H1 (cell line): ENCODE measurements around the gene RRP1.

Experiments
- CHD2 ChIP-seq: IDR thresholded peaks from 2 replicates; pipeline ENCODE4 v1.6.1; 2012; ENCODE audit warnings: low read length, improper control_type of control experiment
- GABPA ChIP-seq: IDR thresholded peaks from 2 replicates; pipeline ENCODE4 v1.6.1; 2011; ENCODE audit warnings: mild to moderate bottlenecking, low read length, moderate library complexity, borderline replicate concordance; ENCODE audit not compliant: insufficient read depth
- POLR2A ChIP-seq, 2 experiments: IDR thresholded peaks; 1 replicate in 1 of 2; 2 replicates in 1 of 2; pipeline ENCODE4 v1.6.1; 2011; ENCODE audit warnings: low read depth in 2 of 2, low read length in 2 of 2, mild to moderate bottlenecking in 2 of 2; ENCODE audit errors: control extremely low read depth in 1 of 2
- SIN3A ChIP-seq, 2 experiments: IDR thresholded peaks in 1 of 2; conservative IDR thresholded peaks in 1 of 2; 2 replicates each; pipeline ENCODE4 v1.6.1; 2011 to 2012; ENCODE audit warnings: low read length in 2 of 2, improper control_type of control experiment in 1 of 2, low read depth in 1 of 2, mild to moderate bottlenecking in 1 of 2
- TF ChIP-seq, protein P1 (sequence below), 3 experiments: IDR thresholded peaks; 1 replicate in 2 of 3; 2 replicates in 1 of 3; pipeline versions ENCODE4 v1.5.1 to v1.6.1; 2011; ENCODE audit warnings: low read length in 3 of 3, mild to moderate bottlenecking in 3 of 3, inconsistent platforms in 2 of 3, low read depth in 1 of 3, moderate library complexity in 1 of 3; ENCODE audit not compliant: insufficient read depth in 1 of 3; ENCODE audit errors: control extremely low read depth in 1 of 3

DNA sequence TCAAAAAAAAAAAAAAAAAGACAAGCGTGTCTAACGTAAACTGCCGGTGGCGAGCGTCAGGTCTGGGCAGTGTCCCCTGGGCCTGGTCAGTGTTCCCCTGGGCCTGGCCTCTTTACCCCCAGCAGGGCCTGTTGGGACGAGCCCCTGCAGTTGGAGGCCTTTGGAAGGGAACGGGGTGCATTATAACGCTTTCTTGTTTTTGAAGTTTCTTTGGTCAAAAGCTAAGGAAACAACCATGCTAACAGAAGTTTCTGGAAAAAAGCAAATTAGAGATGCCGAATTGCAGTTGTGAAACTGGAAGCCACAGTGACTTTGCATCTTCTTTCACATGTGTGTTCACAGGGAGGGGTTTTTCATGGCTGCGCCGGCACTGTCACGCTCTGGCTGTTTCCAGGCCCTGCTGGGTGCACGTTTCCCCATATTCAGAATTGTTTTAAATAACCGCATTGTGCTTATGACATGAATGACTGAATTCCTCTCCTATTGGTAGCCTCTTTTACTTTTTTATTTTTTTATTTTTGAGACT lies 16.0 kb downstream of the RRP1 start:
- no peak for TF ChIP-seq GABPA
- TF ChIP-seq, protein P1, sequence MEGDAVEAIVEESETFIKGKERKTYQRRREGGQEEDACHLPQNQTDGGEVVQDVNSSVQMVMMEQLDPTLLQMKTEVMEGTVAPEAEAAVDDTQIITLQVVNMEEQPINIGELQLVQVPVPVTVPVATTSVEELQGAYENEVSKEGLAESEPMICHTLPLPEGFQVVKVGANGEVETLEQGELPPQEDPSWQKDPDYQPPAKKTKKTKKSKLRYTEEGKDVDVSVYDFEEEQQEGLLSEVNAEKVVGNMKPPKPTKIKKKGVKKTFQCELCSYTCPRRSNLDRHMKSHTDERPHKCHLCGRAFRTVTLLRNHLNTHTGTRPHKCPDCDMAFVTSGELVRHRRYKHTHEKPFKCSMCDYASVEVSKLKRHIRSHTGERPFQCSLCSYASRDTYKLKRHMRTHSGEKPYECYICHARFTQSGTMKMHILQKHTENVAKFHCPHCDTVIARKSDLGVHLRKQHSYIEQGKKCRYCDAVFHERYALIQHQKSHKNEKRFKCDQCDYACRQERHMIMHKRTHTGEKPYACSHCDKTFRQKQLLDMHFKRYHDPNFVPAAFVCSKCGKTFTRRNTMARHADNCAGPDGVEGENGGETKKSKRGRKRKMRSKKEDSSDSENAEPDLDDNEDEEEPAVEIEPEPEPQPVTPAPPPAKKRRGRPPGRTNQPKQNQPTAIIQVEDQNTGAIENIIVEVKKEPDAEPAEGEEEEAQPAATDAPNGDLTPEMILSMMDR (IDR thresholded peaks at IDR 0.05; ENCODE audit: control extremely low read depth in 1 of 3, insufficient read depth in 1 of 3, low read depth in 1 of 3, low read length in 3 of 3): no peak
- TF ChIP-seq CHD2: no peak
- no peak for TF ChIP-seq SIN3A (conservative IDR thresholded peaks at IDR 0.05 in 1 of 2, IDR thresholded peaks at IDR 0.05 in 1 of 2; ENCODE audit: low read depth in 1 of 2, low read length in 2 of 2)
- TF ChIP-seq POLR2A (IDR thresholded peaks at IDR 0.05; ENCODE audit: control extremely low read depth in 1 of 2, low read depth in 2 of 2, low read length in 2 of 2): no peak
